HG03378 (cell line): ENCODE results near the gene IKBKE.

Source experiments
- ATAC-seq: cut with Tn5 transposase; IDR thresholded peaks from one replicate; pipeline ENCODE4 v1.9.1; 2021; ENCODE audit warnings: mild to moderate bottlenecking, moderate library complexity; ENCODE audit not compliant: unreplicated experiment

IKBKE gene

GRCh38 chr1:206469933-206470691 lies at the start of gene IKBKE:
TSS of gene IKBKE (plus strand) at chr1:206470476. CDS start at chr1:206473228, 2,752 bp downstream.
- peak; percentile 48 for ATAC-seq

- no peak for ATAC-seq
These were observed 48.5 kb upstream of the IKBKE start for GRCh38 chr1:206421616-206422340.

GRCh38 chr1:206422525-206422924 lies 47.8 kb upstream of the IKBKE start:
- ATAC-seq, result no peak

- ATAC-seq, result no peak
These were observed 43.0 kb upstream of the IKBKE start for GRCh38 chr1:206427291-206427690.

- no peak for ATAC-seq
These were observed 40.9 kb upstream of the IKBKE start for GRCh38 chr1:206429421-206429820.

- ATAC-seq, result peak; percentile 93
These were observed 40.0 kb upstream of the IKBKE start for GRCh38 chr1:206430031-206430983.

- no peak for ATAC-seq
These were observed 34.8 kb upstream of the IKBKE start for GRCh38 chr1:206435445-206435844.

- ATAC-seq, result no peak
These were observed 31.7 kb upstream of the IKBKE start for GRCh38 chr1:206438554-206438953.

GRCh38 chr1:206439205-206439604 lies 31.1 kb upstream of the IKBKE start:
- ATAC-seq, result no peak

GRCh38 chr1:206441336-206441967 lies 28.8 kb upstream of the IKBKE start:
- ATAC-seq, result no peak

GRCh38 chr1:206442101-206442500 lies 28.2 kb upstream of the IKBKE start:
- ATAC-seq, result no peak

- ATAC-seq, result no peak
These were observed 25.2 kb upstream of the IKBKE start for GRCh38 chr1:206445116-206445515.

- no peak for ATAC-seq
These were observed 24.3 kb upstream of the IKBKE start for GRCh38 chr1:206445911-206446356.

GRCh38 chr1:206446688-206447421 lies 23.4 kb upstream of the IKBKE start:
- no peak for ATAC-seq

GRCh38 chr1:206447422-206447765 lies 22.9 kb upstream of the IKBKE start:
- ATAC-seq, result no peak

- no peak for ATAC-seq
These were observed 22.5 kb upstream of the IKBKE start for GRCh38 chr1:206447792-206448191.

- no peak for ATAC-seq
These were observed 21.8 kb upstream of the IKBKE start for GRCh38 chr1:206448471-206448870.

- no peak for ATAC-seq
These were observed 20.7 kb upstream of the IKBKE start for GRCh38 chr1:206449565-206449964.

- ATAC-seq, result no peak
These were observed 20.0 kb upstream of the IKBKE start for GRCh38 chr1:206450281-206450680.

- no peak for ATAC-seq
These were observed 19.1 kb upstream of the IKBKE start for GRCh38 chr1:206451134-206451686.
